WTC11 (cell line): Measurements from ENCODE around the gene C1orf226. TPM values are rescaled to one million over a fixed set of nuclear protein-coding genes. Genes with fewer than 3 reads are reported as not detected.

ENCODE experiments used
- ATAC-seq: fragments of 200-7000 bp; cut with Tn5 transposase; 2 replicates; pipeline ENCODE4 v1.10.0; 2021; ENCODE audit warnings: mild to moderate bottlenecking, moderate library complexity
- CTCF ChIA-PET: fragments of 300-600 bp; sonication (Branson Sonifier 250); formaldehyde crosslinking; loops from one replicate; lab custom pipeline; 2021; ENCODE audit warnings: antibody characterized with exemption; lab: Charles Lee
- POLR2A ChIA-PET: fragments of 350-600 bp; sonication (Branson Sonifier 250); formaldehyde crosslinking; loops from one replicate; lab custom pipeline; 2021; ENCODE audit warnings: antibody characterized with exemption; lab: Charles Lee
- DNase-seq: peaks from one replicate; pipeline ENCODE4 v3.0.0; 2021; ENCODE audit warnings: low spot score
- H3K27ac Mint-ChIP-seq: 2 replicates; pipeline ENCODE4 v1.8.0; 2021; ENCODE audit warnings: mixed read lengths
- H3K27me3 Mint-ChIP-seq: 2 replicates; pipeline ENCODE4 v1.8.0; 2021; ENCODE audit warnings: low read depth, mild to moderate bottlenecking, moderate library complexity, mixed read lengths
- H3K36me3 Mint-ChIP-seq: 2 replicates; pipeline ENCODE4 v1.8.0; 2021; ENCODE audit warnings: mixed read lengths
- H3K4me1 Mint-ChIP-seq: 2 replicates; pipeline ENCODE4 v1.8.0; 2022; ENCODE audit warnings: mixed read lengths
- H3K4me3 Mint-ChIP-seq: 2 replicates; pipeline ENCODE4 v1.8.0; 2021; ENCODE audit warnings: mild to moderate bottlenecking, moderate library complexity, mixed read lengths
- H3K9me3 Mint-ChIP-seq: 2 replicates; pipeline ENCODE4 v1.8.0; 2021; ENCODE audit warnings: mixed read lengths
- CREM ChIP-seq: sonication (generic); formaldehyde crosslinking; IDR thresholded peaks from 2 replicates; pipeline ENCODE4 v1.8.1; 2022; ENCODE audit warnings: mild to moderate bottlenecking, missing genetic modification reagents, moderate library complexity
- FOXP1 ChIP-seq: sonication (generic); formaldehyde crosslinking; IDR thresholded peaks from 2 replicates; pipeline ENCODE4 v1.8.0; 2022; ENCODE audit warnings: missing genetic modification reagents, mild to moderate bottlenecking, moderate library complexity, borderline replicate concordance
- KAT7 ChIP-seq: sonication (generic); formaldehyde crosslinking; IDR thresholded peaks from 2 replicates; pipeline ENCODE4 v1.8.1; 2023; ENCODE audit warnings: missing genetic modification reagents, mild to moderate bottlenecking, borderline replicate concordance
- MXD4 ChIP-seq: fragments of 250-450 bp; sonication (Bioruptor Pico); IDR thresholded peaks from 2 replicates; pipeline ENCODE4 v1.8.0; 2021; ENCODE audit warnings: mild to moderate bottlenecking, moderate library complexity, borderline replicate concordance
- MYBL2 ChIP-seq: sonication (generic); formaldehyde crosslinking; IDR thresholded peaks from 2 replicates; pipeline ENCODE4 v1.8.1; 2023; ENCODE audit warnings: mild to moderate bottlenecking, moderate library complexity, missing genetic modification reagents
- NR1H2 ChIP-seq: sonication (generic); formaldehyde crosslinking; IDR thresholded peaks from 2 replicates; pipeline ENCODE4 v1.9.0; 2021; ENCODE audit warnings: mild to moderate bottlenecking, moderate library complexity, missing genetic modification reagents
- TCF7 ChIP-seq: sonication (generic); formaldehyde crosslinking; IDR thresholded peaks from 2 replicates; pipeline ENCODE4 v1.8.0; 2022; ENCODE audit warnings: mild to moderate bottlenecking, low read depth, missing genetic modification reagents, moderate library complexity
- TP53 ChIP-seq: sonication (generic); formaldehyde crosslinking; IDR thresholded peaks from 2 replicates; pipeline ENCODE4 v1.8.1; 2023; ENCODE audit warnings: mild to moderate bottlenecking, missing genetic modification reagents
- ZNF121 ChIP-seq: sonication (generic); formaldehyde crosslinking; IDR thresholded peaks from 2 replicates; pipeline ENCODE4 v1.8.0; 2023; ENCODE audit warnings: missing genetic modification reagents
- ZNF263 ChIP-seq: sonication (generic); formaldehyde crosslinking; IDR thresholded peaks from 2 replicates; pipeline ENCODE4 v1.8.1; 2022; ENCODE audit warnings: low read depth, mild to moderate bottlenecking, moderate library complexity, missing genetic modification reagents
- total RNA-seq: library from RNA; stranded (reverse); gene quantifications from 3 replicates; pipeline ENCODE4 v1.2.3, GENCODE V29; 2021
- TF ChIP-seq, protein P1 (sequence below): sonication (generic); formaldehyde crosslinking; conservative IDR thresholded peaks from 2 replicates; pipeline ENCODE4 v1.8.1; 2022; ENCODE audit warnings: mild to moderate bottlenecking, missing genetic modification reagents
- TF ChIP-seq, protein P2 (sequence below): sonication (generic); formaldehyde crosslinking; IDR thresholded peaks from 2 replicates; pipeline ENCODE4 v1.8.1; 2022; ENCODE audit warnings: mild to moderate bottlenecking, moderate library complexity, missing genetic modification reagents
- TF ChIP-seq, protein P3 (sequence below): fragments of 250-450 bp; sonication (Bioruptor Pico); IDR thresholded peaks from 2 replicates; pipeline ENCODE4 v1.9.0; 2021; ENCODE audit warnings: mild to moderate bottlenecking
- TF ChIP-seq, protein P4 (sequence below): sonication (generic); formaldehyde crosslinking; IDR thresholded peaks from 2 replicates; pipeline ENCODE4 v1.8.1; 2022; ENCODE audit warnings: missing genetic modification reagents, borderline replicate concordance
- TF ChIP-seq, protein P5 (sequence below): sonication (generic); formaldehyde crosslinking; conservative IDR thresholded peaks from 2 replicates; pipeline ENCODE4 v1.8.1; 2023; ENCODE audit warnings: mild to moderate bottlenecking, low read depth, missing genetic modification reagents, moderate library complexity
- TF ChIP-seq, protein P6 (sequence below): sonication (generic); formaldehyde crosslinking; IDR thresholded peaks from 2 replicates; pipeline ENCODE4 v1.8.0; 2022; ENCODE audit warnings: mild to moderate bottlenecking, missing genetic modification reagents
- TF ChIP-seq, protein P7 (sequence below): fragments of 250-450 bp; sonication (Bioruptor Pico); IDR thresholded peaks from 2 replicates; pipeline ENCODE4 v1.9.0; 2021; ENCODE audit warnings: mild to moderate bottlenecking, borderline replicate concordance

C1orf226 gene
- total RNA-seq, 1 experiment from 2014 or later = 21.4 TPM

DNA sequence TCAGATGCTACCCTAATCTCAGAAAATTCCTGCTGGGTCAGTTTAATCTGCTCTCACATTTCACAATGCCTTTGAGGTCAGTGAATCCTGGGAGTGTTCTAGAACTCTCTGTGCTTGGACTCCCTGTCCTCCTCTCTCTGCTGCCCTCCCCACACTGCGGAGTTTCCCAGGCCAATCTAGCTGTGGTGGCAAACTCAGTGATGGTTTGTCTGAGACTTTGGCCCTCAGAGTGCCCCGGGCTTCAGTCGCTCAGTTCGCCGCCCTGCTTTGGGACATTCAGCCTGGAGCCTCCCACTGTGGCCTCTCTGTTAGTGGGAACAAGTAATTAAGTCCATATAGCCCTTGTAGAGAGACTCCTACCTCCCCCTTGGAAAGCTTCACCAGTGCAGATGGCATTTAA, 7.1 kb downstream of the C1orf226 start:
- H3K27me3 Mint-ChIP-seq = no peaks in the 10 kb centered on the region
- peaks cover 13% of the 10 kb centered on the region for H3K36me3 Mint-ChIP-seq
- DNase-seq = no peak
- H3K27ac Mint-ChIP-seq = no peak overlapping the region; the same call in 1 of the 2 replicates
- H3K4me1 Mint-ChIP-seq = peaks cover 28% of the 10 kb centered on the region
- no peak overlapping the region for H3K4me3 Mint-ChIP-seq
- TF ChIP-seq, protein P1, sequence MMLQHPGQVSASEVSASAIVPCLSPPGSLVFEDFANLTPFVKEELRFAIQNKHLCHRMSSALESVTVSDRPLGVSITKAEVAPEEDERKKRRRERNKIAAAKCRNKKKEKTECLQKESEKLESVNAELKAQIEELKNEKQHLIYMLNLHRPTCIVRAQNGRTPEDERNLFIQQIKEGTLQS = no peak
- TF ChIP-seq, protein P2, sequence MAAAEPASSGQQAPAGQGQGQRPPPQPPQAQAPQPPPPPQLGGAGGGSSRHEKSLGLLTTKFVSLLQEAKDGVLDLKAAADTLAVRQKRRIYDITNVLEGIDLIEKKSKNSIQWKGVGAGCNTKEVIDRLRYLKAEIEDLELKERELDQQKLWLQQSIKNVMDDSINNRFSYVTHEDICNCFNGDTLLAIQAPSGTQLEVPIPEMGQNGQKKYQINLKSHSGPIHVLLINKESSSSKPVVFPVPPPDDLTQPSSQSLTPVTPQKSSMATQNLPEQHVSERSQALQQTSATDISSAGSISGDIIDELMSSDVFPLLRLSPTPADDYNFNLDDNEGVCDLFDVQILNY (CRISPR knock-in tag) = no peak
- TF ChIP-seq CREM (CRISPR knock-in tag) = no peak
- TF ChIP-seq MXD4 (CRISPR knock-in tag) = no peak
- no peak for TF ChIP-seq FOXP1 (CRISPR knock-in tag)
- TF ChIP-seq ZNF263 (CRISPR knock-in tag) = no peak
- no peaks in the 10 kb centered on the region for H3K9me3 Mint-ChIP-seq
- ChIA-PET CTCF (interaction anchor here (1.5 to 3.8 kb wide), 4 partner anchors 31 to 365 kb away, joined by 5 to 50 read pairs (median 14); partner anchors contain the start of gene OLFML2B), POLR2A (no interaction called here)
- ATAC-seq = no peak; the same call in 1 of the 2 replicates

DNA sequence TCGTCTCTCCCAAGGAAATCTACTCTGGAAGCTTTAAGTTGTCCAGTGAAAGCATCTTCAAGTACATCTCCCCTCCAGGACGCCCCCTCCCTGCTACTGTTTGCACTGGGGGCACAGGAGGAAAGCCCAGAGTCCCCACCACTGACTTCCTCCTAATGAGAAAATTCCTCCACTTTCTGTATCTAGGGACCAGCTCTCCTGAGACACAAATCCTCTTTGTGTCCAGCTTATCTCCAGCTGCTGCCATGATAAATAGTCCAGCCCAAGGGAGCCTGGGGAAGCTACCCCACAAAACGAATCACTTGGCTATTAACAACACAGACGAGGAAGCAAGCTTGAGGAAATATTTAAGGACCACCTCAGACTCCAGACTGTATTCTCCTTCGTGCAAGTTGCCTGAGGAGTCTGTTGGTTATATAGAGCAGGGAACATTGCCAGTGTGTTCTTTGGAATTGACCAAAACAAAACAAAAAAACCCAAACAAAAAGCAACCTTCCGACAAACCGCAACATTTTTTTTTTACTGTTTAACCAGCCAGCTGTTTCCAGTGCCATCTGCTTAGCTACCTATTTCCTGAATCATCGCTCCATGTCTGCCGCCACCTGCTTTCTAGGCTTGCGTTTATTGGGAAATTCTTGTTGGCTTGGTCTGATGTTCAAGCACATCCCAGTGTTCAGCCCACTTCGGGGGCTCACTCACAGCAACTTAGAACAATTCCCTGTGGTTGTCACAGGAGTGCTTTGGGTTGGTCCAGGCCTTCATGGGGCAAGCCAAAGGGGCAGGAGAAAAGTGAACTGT, 7.7 kb downstream of the C1orf226 start:
- ChIA-PET POLR2A (no interaction called here), CTCF (interaction anchor here (0.6 to 3.8 kb wide), 6 partner anchors 32 to 365 kb away, joined by 3 to 50 read pairs (median 6); partner anchors contain the start of gene OLFML2B)
- TF ChIP-seq, protein P2 (CRISPR knock-in tag) = no peak
- TF ChIP-seq TCF7 (CRISPR knock-in tag) = no peak
- TF ChIP-seq, protein P3, sequence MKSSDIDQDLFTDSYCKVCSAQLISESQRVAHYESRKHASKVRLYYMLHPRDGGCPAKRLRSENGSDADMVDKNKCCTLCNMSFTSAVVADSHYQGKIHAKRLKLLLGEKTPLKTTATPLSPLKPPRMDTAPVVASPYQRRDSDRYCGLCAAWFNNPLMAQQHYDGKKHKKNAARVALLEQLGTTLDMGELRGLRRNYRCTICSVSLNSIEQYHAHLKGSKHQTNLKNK (CRISPR knock-in tag) = no peak
- no peak for TF ChIP-seq NR1H2
- no peak for TF ChIP-seq TP53 (CRISPR knock-in tag)
- TF ChIP-seq KAT7 (CRISPR knock-in tag) = no peak
- TF ChIP-seq, protein P4, sequence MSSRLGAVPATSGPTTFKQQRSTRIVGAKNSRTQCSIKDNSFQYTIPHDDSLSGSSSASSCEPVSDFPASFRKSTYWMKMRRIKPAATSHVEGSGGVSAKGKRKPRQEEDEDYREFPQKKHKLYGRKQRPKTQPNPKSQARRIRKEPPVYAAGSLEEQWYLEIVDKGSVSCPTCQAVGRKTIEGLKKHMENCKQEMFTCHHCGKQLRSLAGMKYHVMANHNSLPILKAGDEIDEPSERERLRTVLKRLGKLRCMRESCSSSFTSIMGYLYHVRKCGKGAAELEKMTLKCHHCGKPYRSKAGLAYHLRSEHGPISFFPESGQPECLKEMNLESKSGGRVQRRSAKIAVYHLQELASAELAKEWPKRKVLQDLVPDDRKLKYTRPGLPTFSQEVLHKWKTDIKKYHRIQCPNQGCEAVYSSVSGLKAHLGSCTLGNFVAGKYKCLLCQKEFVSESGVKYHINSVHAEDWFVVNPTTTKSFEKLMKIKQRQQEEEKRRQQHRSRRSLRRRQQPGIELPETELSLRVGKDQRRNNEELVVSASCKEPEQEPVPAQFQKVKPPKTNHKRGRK (CRISPR knock-in tag) = no peak
- TF ChIP-seq ZNF121 = no peak
- TF ChIP-seq, protein P5, sequence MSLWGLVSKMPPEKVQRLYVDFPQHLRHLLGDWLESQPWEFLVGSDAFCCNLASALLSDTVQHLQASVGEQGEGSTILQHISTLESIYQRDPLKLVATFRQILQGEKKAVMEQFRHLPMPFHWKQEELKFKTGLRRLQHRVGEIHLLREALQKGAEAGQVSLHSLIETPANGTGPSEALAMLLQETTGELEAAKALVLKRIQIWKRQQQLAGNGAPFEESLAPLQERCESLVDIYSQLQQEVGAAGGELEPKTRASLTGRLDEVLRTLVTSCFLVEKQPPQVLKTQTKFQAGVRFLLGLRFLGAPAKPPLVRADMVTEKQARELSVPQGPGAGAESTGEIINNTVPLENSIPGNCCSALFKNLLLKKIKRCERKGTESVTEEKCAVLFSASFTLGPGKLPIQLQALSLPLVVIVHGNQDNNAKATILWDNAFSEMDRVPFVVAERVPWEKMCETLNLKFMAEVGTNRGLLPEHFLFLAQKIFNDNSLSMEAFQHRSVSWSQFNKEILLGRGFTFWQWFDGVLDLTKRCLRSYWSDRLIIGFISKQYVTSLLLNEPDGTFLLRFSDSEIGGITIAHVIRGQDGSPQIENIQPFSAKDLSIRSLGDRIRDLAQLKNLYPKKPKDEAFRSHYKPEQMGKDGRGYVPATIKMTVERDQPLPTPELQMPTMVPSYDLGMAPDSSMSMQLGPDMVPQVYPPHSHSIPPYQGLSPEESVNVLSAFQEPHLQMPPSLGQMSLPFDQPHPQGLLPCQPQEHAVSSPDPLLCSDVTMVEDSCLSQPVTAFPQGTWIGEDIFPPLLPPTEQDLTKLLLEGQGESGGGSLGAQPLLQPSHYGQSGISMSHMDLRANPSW (CRISPR knock-in tag) = no peak
- TF ChIP-seq MYBL2 (CRISPR knock-in tag) = no peak
- TF ChIP-seq, protein P6, sequence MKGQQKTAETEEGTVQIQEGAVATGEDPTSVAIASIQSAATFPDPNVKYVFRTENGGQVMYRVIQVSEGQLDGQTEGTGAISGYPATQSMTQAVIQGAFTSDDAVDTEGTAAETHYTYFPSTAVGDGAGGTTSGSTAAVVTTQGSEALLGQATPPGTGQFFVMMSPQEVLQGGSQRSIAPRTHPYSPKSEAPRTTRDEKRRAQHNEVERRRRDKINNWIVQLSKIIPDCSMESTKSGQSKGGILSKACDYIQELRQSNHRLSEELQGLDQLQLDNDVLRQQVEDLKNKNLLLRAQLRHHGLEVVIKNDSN (CRISPR knock-in tag) = no peak
- TF ChIP-seq, protein P7, sequence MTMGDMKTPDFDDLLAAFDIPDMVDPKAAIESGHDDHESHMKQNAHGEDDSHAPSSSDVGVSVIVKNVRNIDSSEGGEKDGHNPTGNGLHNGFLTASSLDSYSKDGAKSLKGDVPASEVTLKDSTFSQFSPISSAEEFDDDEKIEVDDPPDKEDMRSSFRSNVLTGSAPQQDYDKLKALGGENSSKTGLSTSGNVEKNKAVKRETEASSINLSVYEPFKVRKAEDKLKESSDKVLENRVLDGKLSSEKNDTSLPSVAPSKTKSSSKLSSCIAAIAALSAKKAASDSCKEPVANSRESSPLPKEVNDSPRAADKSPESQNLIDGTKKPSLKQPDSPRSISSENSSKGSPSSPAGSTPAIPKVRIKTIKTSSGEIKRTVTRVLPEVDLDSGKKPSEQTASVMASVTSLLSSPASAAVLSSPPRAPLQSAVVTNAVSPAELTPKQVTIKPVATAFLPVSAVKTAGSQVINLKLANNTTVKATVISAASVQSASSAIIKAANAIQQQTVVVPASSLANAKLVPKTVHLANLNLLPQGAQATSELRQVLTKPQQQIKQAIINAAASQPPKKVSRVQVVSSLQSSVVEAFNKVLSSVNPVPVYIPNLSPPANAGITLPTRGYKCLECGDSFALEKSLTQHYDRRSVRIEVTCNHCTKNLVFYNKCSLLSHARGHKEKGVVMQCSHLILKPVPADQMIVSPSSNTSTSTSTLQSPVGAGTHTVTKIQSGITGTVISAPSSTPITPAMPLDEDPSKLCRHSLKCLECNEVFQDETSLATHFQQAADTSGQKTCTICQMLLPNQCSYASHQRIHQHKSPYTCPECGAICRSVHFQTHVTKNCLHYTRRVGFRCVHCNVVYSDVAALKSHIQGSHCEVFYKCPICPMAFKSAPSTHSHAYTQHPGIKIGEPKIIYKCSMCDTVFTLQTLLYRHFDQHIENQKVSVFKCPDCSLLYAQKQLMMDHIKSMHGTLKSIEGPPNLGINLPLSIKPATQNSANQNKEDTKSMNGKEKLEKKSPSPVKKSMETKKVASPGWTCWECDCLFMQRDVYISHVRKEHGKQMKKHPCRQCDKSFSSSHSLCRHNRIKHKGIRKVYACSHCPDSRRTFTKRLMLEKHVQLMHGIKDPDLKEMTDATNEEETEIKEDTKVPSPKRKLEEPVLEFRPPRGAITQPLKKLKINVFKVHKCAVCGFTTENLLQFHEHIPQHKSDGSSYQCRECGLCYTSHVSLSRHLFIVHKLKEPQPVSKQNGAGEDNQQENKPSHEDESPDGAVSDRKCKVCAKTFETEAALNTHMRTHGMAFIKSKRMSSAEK = no peak
- Mint-ChIP-seq H3K27ac (no peak overlapping the region; the same call in 1 of the 2 replicates), H3K4me3 (no peak overlapping the region), H3K9me3 (no peaks in the 10 kb centered on the region), H3K4me1 (peaks cover 26% of the 10 kb centered on the region), H3K36me3 (peaks cover 7% of the 10 kb centered on the region), H3K27me3 (no peaks in the 10 kb centered on the region)
- DNase-seq = no peak
- ATAC-seq = no peak
